B cell (primary cell): ENCODE measurements around the gene PRXL2A.

Experiments
- EZH2 ChIP-seq: IDR thresholded peaks from 2 replicates; pipeline ENCODE4 v1.6.1; 2012; ENCODE audit warnings: borderline replicate concordance, low read depth, mild to moderate bottlenecking, moderate library complexity, low read length; ENCODE audit not compliant: insufficient read depth, poor library complexity, severe bottlenecking
- TF ChIP-seq, protein P1 (sequence below): fragments of 200-600 bp; IDR thresholded peaks from one replicate; pipeline ENCODE4 v1.8.0; 2022; ENCODE audit warnings: antibody characterized with exemption, mild to moderate bottlenecking

GRCh38 chr10:80485076-80485945 lies 77.0 kb downstream of the PRXL2A start:
- TF ChIP-seq, protein P1, sequence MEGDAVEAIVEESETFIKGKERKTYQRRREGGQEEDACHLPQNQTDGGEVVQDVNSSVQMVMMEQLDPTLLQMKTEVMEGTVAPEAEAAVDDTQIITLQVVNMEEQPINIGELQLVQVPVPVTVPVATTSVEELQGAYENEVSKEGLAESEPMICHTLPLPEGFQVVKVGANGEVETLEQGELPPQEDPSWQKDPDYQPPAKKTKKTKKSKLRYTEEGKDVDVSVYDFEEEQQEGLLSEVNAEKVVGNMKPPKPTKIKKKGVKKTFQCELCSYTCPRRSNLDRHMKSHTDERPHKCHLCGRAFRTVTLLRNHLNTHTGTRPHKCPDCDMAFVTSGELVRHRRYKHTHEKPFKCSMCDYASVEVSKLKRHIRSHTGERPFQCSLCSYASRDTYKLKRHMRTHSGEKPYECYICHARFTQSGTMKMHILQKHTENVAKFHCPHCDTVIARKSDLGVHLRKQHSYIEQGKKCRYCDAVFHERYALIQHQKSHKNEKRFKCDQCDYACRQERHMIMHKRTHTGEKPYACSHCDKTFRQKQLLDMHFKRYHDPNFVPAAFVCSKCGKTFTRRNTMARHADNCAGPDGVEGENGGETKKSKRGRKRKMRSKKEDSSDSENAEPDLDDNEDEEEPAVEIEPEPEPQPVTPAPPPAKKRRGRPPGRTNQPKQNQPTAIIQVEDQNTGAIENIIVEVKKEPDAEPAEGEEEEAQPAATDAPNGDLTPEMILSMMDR = no peak
- no peak for TF ChIP-seq EZH2
